KBM-7 (cell line): ENCODE data around the gene HACD2.
A peak's percentile ranks its signal among the peaks of the same experiment; 100 is the strongest.

Experiments
- DNase-seq: peaks from one replicate; pipeline ENCODE4 v3.0.0-alpha.2; 2015
- in situ Hi-C: fragments of 300-500 bp; cut with MboI; formaldehyde crosslinking; loops from 2 replicates; pipeline ENCODE4 v1.14.3; 2020; ENCODE audit warnings: low sequenced_read_pairs, low pct_unique_long_range_greater_than_20kb, mixed read lengths

HACD2 gene

GRCh38 chr3:123584988-123585937, at the start of gene HACD2:
HACD2 (minus strand) TSS chr3:123585053; CDS start chr3:123585027, 26 bp downstream.
- peak; percentile 98 for DNase-seq
- in situ Hi-C loops, result no loop called here

- in situ Hi-C loops, result no loop called here
- DNase-seq, result peak; percentile 40
Measured at GRCh38 chr3:123634149-123635051, 49.5 kb upstream of the HACD2 start.

- in situ Hi-C loops, result no loop called here
- no peak for DNase-seq
Measured at GRCh38 chr3:123633530-123633929, 48.7 kb upstream of the HACD2 start.

GRCh38 chr3:123632161-123632655, 47.4 kb upstream of the HACD2 start:
- DNase-seq, result peak; percentile 54
- in situ Hi-C loops, result no loop called here

- in situ Hi-C loops, result no loop called here
- no peak for DNase-seq
Measured at GRCh38 chr3:123629747-123630047, 44.8 kb upstream of the HACD2 start.

- no peak for DNase-seq
- in situ Hi-C loops, result no loop called here
Measured at GRCh38 chr3:123628996-123629746, 44.3 kb upstream of the HACD2 start.

- no peak for DNase-seq
- in situ Hi-C loops, result no loop called here
Measured at GRCh38 chr3:123627673-123628670, 43.1 kb upstream of the HACD2 start.

- DNase-seq, result no peak
- in situ Hi-C loops, result no loop called here
Measured at GRCh38 chr3:123626881-123627280, 42.0 kb upstream of the HACD2 start.

GRCh38 chr3:123624302-123624701, 39.4 kb upstream of the HACD2 start:
- DNase-seq, result no peak
- in situ Hi-C loops, result no loop called here

GRCh38 chr3:123623346-123623880, 38.6 kb upstream of the HACD2 start:
- in situ Hi-C loops, result no loop called here
- no peak for DNase-seq

GRCh38 chr3:123622766-123623165, 37.9 kb upstream of the HACD2 start:
- in situ Hi-C loops, result no loop called here
- no peak for DNase-seq

- DNase-seq, result no peak
- in situ Hi-C loops, result no loop called here
Measured at GRCh38 chr3:123621850-123622189, 37.0 kb upstream of the HACD2 start.

GRCh38 chr3:123621186-123621849, 36.5 kb upstream of the HACD2 start:
- in situ Hi-C loops, result no loop called here
- no peak for DNase-seq

GRCh38 chr3:123620343-123620742, 35.5 kb upstream of the HACD2 start:
- in situ Hi-C loops, result no loop called here
- no peak for DNase-seq

- DNase-seq, result peak; percentile 87
- in situ Hi-C loops, result no loop called here
Measured at GRCh38 chr3:123618768-123619484, 34.1 kb upstream of the HACD2 start.

- no peak for DNase-seq
- in situ Hi-C loops, result no loop called here
Measured at GRCh38 chr3:123618076-123618708, 33.3 kb upstream of the HACD2 start.
